Adrenal gland (tissue), 5 donors: ENCODE data around the gene VHLL.
A peak's percentile ranks its signal among the peaks of the same experiment; 100 is the strongest.

Source experiments
- CTCF ChIP-seq, 6 experiments: fragments of 450-650 bp in 4 of 6; fragments of 200-600 bp in 2 of 6; sonication (generic) in 1 of 6; IDR thresholded peaks; 1 replicate in 5 of 6; 2 replicates in 1 of 6; pipeline versions ENCODE4 v1.5.1 to v1.8.0; 2016 to 2021; ENCODE audit warnings: antibody characterized with exemption in 6 of 6, mild to moderate bottlenecking in 2 of 6, moderate library complexity in 1 of 6
- POLR2A ChIP-seq, 2 donors: fragments of 450-650 bp; IDR thresholded peaks; one replicate each; pipeline ENCODE4 v1.6.1; 2017; ENCODE audit warnings: antibody characterized with exemption in 2 of 2, mild to moderate bottlenecking in 2 of 2, moderate library complexity in 1 of 2
- donor health status: DM: no; HTN: no; CAD: no.

GRCh38 chr1:156319664-156320063 is 20.6 kb upstream of the VHLL start:
- peak; percentile 26 to 61 (median 44) for TF ChIP-seq CTCF (IDR thresholded peaks at IDR 0.05)
- TF ChIP-seq POLR2A (IDR thresholded peaks at IDR 0.05) = no peak
